ENCODE measurements around the gene CLEC18C. TPM values are rescaled to one million over a fixed set of nuclear protein-coding genes. Genes with fewer than 3 reads are reported as not detected.

The CLEC18C gene
- total RNA-seq = 0.15 and 0.99 TPM in 2 replicates

GRCh38 chr16:70173212-70173837, at the start of gene CLEC18C:
Gene CLEC18C (plus strand): TSS chr16:70173787. CDS start chr16:70174279, 492 bp downstream.

Other genes with a start within 250 kb of the CLEC18C start
- 0.33 and 0.58 TPM in 2 replicates for gene CLEC18A, start 222.5 kb upstream of the CLEC18C start, total RNA-seq
- gene PDPR, start 59.5 kb upstream of the CLEC18C start, total RNA-seq = 18.8 and 25.5 TPM in 2 replicates
- gene EXOSC6, start 78.2 kb downstream of the CLEC18C start, total RNA-seq = 24.0 and 36.1 TPM in 2 replicates
- 188 and 258 TPM in 2 replicates for gene AARS1, start 115.7 kb downstream of the CLEC18C start, total RNA-seq
- gene DDX19B, start 125.4 kb downstream of the CLEC18C start, total RNA-seq = 29.8 and 36.8 TPM in 2 replicates
- gene DDX19A, start 173.1 kb downstream of the CLEC18C start, total RNA-seq = 36.7 and 46.0 TPM in 2 replicates

All from smooth muscle cell of trachea (primary cell).